NCI-H1092 (cell line): Measurements from ENCODE around the gene TNS3.

Experiments used
- DNase-seq: peaks from one replicate; lab custom pipeline; 2025; lab: John Stamatoyannopoulos, UW

Gene TNS3

GRCh38 chr7:47505312-47506007, 76.5 kb downstream of the TNS3 start:
- no peak for DNase-seq

DNA sequence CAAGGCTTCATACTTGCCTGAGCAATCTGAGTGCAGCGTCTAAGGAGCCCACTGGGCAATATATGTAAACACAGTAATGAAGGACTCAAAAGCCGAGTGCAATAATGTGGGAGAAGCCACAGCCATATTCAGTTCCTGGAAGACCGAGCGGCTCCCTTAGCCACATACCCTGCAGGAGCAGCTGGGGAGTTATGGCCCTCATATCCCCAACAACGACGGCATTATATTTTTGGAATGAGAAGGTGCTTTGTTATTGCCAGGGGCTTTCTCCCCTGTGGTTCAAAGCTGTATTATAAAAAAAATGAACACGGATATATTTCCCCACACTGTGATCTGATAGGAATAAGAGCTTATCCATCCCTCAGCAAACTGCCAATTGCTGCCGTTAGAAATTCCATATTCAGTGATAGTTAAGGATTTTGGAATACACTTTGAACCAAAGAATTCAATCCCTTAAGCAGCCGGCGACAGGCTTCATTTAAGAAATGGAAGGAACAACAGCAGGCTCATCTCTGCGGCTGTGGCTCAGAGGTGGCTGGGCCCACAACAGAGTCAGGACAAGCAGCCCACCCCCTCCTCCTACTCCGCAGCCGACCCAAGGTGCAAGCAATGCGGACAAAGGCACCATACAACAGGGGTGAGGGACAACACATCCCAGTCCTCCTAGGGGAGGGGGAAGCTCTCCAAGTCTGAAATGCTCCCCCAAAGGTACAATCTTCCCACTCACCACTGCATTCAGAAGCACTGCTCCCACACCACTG, 77.2 kb downstream of the TNS3 start:
- DNase-seq, result no peak

GRCh38 chr7:47503281-47503680, 78.6 kb downstream of the TNS3 start:
- DNase-seq, result no peak

DNA sequence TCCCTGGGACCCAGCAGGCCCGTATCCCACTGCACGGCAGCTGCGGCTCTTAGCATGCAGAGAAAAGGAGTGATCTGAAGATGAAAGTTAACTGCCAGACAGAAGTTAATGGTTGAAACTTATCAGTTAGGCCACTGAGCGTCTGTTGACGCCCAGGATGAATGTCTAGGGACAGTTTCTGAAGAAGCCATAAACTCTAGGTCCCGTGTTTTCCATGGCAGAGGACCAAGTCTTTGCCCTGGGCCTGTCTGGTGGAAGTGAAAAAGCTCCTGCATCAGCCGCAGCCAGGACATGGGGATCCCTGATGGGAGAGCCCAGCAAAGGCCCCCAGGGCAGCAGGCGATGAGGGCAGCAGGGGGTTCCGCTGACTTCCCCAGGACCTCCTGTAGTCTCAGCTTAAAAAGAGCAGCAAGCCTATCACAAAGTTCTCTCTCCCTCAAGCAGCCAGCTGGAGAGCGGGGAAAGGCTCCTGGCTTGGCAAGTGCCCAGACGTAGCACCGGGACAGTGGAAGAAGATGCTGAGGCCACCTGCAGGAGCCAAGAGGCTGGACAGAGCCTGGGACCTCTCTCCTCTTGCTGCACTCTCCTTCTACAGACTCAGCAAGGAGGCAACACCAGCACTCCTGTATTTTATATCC, 79.6 kb downstream of the TNS3 start:
- DNase-seq, result no peak

DNA sequence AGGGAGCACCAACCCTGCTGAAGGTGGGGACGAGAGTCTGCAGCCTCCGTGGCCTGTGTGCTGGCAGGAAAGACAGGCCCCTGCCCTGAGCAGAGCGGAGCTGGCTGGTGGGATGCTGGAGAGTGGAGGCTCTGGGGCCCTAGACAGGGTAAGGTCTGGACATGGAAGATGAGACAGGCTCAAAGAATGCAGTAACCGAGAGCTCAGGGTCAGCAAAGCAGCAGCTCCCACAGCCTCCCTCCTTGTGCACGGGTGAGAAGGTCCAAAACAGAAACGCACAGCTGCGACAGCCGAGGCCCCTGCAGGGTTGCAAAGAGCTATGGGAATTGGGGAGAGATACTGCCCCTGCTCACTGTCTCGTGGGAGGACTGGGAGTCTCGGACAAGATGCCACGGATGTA, 80.5 kb downstream of the TNS3 start:
- no peak for DNase-seq

GRCh38 chr7:47500103-47500563, 81.8 kb downstream of the TNS3 start:
- DNase-seq, result no peak

DNA sequence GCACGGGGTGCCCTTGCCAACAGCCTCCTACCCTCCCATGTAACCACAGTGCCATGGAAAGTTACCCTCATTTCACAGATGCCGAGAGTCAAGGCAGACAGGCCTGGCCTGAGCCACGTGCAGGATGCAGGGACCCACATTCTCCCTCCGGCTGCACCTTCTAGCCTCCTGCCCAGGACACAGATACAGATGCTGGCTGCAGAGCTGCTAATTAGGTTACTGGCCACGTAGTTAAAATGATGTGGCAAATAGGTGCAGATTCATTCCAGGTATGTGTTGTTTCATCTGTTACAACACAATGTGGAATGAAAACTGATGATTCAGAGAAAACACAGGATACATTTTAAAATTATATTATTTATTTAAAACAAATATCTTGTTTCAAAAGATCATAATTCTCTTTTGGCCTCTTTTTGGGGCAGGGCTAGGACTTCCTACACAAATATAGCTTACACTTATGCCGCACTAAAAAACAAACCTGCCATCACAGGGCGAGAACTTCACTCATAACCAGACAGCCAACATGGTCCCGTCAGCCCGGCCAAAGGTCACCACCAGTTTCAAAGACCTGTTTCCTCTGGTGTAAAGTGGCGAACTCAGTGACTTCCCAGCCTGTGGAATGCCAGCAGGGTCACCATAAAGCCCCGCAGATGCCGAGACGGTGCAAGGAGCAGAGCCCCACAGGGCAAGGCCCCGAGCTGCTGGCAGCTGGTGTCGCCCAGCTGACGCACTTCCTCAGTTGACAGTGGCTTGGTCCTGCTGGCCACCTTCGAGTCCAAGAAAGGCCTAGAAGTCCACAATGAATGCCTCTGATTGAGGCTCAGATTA, 83.5 kb downstream of the TNS3 start:
- DNase-seq, result no peak

DNA sequence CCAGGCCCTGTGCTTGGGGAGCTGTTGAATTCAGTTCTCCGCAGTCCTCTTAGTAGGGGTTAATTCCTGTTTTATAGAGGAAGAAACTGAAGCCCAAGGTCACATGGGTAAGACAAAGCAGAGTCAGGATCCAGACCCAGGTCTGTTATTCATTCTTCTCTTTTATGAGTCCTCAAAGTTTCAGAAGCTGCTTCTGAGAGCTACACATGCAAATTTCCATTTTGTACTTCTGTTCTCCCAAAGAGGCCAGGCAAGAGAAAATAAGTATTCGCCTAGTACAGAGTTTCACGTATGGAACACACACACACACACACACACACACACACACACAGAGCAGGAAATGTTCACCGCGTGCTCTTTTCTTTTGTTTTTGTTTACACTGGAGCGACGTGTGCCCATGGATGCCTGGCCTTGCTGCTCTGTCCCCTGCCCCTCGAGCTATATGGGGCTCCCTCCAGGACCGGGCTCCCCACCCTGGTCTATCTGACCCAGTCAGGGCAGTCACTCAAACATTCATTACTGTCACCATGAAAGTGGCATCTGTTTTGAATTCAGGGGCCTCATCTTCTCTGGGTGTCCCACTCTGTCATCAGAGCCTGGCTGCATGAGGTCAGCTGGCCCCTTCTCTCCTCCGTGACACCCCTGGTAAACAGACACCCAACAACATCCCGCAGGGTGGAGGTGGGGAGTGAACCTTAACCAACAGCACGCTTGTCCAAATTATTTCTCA, 84.4 kb downstream of the TNS3 start:
- no peak for DNase-seq

GRCh38 chr7:47496666-47497065, 85.2 kb downstream of the TNS3 start:
- DNase-seq, result no peak

DNA sequence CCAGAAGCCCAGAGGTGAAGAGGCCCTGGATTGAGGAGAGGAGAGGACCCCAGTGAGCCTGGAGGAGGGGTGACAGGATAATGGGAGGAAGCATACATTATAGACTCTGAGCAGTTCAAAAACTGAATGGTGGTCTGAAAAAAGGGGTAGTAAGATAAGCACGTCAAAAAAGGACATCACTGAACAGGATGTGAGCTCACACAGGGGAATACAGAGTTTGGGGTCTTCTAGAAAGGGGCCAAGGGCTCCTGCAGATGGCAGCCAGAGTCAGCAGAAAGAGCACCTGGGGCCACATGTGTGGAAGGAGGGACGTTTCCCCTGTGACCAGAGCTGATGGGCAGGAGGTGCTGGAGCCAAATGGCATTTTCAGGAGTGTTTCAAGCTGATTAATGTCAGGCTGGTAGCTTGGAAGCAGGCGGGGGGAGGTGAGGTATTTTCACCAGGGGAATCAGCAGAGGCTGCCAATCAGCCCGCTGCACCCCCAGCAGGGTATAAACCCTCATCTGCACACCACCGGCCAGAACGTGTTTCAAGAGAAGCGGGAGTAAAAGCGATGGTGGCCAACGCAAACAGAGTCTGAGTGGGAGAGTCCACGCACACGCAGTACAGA, 85.8 kb downstream of the TNS3 start:
- no peak for DNase-seq

DNA sequence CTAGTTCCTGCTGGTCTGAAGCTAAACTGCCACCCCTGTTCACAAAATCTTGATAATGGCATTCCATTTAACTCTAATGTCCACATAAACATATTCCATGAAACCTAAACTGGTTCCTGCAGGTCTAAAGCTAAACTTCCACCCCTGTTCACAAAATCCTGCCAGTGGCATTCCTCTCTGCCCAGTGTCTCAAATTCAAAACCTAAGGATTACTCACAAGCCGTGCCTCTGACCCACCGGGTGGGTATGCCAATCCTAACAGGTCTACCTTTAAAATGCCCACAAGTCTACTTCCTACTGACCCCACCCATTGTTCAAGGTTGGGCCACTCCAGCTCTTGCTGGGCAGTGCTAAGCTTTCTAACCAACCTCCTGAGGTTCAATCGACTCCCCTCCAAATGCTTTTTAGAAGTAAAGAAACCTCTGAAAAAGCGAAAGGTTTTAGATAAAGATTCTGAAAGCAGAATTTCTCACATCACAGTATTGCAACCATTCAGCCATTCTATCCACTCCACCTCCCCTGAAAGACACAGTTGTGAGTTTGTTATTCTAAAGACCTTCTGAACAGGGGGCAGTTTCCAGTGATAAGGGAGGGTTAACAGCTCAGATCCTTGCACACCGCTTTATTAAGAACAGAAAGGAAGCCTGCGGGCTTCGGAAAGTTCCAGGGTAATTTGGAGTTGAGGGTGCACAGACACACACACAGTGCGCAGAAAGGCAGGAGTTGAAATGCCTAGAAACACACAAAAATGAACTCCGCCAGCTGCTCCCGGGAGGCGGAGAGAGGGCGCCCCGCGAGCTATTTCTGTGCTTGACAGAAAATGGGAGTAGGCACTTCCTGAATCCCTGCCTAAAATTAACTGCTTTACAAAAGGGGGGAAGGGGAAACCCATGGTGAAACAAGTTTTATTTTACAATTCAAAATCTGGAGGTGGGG, 87.7 kb downstream of the TNS3 start:
- no peak for DNase-seq

- peak; percentile 40 for DNase-seq
These were observed 89.1 kb downstream of the TNS3 start for GRCh38 chr7:47492716-47493325.

DNA sequence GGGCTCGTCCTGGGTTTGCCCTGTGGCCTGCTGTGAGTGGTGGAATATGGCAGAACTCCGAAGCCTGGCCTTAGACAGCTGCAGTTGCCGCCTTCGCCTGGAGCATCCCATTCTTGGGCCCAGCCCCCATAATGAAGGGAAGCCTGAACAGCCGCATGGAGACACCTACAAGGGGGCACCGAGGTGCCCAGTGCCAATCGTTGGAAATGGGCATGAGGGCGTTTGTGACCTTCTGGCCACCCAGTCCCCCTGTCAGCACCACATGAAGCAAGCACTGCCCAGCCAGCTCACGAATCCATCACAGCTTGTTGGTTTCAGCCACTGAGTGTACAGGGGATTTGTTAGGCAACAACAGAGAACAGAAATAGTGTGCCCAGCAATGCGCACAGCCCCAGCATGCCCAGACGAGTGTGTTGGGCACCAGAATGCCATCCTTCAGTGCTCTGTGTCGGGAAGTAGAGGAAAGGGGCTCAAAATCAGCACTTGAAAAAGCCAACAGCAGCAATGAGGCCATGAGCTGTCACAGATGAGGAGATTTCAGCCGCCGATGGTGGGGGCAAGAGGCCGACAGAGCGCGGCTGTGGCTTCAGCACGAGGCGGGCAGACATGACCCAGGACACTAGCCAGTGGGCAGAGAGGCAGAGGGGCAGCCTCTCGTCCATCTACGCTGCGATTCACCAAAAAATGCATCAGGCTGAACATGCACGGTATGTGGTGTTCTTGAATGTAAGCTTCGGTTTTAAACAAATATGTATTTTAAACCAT, 91.2 kb downstream of the TNS3 start:
- no peak for DNase-seq

DNA sequence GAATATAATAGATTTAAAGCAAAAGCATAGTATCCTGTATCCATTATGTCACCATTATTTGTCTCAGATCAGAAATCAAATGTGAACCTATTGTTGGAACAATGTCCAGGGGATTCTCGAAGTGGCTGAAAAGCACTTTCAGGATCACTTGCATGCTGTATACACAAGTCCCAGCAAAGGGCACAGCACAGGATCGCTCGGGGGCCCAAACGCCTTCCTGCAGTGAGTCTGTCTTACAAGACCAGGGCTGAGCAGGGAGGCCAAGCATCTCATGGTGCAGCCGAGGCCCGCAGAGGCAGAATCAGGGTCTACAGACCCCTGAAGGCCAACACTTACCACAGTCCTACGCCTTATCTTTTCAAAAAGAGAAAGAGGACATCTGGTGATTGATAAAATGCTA, 92.3 kb downstream of the TNS3 start:
- DNase-seq, result no peak

DNA sequence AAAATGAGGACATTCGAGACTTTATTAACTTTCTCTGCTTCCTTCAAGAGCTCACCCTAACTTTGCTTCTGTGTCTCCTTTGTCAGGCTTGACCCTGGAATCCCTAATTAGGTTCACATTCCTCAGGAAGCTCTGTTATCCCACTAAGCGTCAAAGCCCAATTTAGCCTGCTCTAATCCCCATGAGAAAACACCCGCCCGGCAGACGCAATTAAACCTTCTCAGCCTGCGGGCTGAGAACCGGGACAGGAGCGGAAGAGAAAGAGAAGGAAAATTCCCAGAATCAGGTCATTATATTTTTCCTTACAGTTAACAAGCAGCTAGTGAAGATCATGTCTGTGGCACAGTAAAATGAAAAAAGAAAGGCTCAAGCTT, 93.0 kb downstream of the TNS3 start:
- no peak for DNase-seq

DNA sequence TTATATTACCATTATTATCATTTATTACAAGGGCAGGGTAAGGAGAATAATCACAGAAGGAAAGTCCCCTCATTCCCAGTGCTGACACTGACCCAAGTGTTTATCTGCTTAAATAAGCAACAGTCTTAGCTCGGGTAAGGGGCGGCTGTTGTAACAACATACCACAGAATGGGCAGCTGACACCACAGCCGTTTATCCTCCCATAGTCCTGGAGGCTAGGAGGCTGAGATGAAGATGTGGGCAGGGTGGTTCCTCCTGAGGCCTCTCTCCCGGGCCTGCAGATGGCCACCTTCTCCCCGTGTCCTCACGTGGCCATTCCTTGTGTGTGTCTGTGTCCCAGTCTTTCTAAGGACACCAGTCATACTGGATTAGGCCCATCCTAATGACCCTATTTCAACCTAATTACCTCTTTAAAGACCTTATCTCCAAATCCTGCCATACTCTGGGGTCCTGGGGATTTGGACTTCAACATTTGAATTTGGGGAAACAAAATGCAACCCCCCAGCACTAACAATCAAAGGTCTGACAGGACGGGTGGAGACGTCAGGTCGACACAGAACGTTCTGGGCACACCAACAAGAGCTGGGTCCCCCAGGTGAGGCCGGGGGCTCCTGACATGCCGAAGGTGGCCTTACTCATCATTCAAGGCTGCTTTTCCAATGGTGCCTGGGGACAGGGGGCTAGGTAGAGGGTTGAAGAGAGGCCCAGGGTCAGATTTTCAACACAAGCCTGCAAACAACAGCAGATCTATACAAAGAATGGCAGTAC, 93.5 kb downstream of the TNS3 start:
- no peak for DNase-seq

DNA sequence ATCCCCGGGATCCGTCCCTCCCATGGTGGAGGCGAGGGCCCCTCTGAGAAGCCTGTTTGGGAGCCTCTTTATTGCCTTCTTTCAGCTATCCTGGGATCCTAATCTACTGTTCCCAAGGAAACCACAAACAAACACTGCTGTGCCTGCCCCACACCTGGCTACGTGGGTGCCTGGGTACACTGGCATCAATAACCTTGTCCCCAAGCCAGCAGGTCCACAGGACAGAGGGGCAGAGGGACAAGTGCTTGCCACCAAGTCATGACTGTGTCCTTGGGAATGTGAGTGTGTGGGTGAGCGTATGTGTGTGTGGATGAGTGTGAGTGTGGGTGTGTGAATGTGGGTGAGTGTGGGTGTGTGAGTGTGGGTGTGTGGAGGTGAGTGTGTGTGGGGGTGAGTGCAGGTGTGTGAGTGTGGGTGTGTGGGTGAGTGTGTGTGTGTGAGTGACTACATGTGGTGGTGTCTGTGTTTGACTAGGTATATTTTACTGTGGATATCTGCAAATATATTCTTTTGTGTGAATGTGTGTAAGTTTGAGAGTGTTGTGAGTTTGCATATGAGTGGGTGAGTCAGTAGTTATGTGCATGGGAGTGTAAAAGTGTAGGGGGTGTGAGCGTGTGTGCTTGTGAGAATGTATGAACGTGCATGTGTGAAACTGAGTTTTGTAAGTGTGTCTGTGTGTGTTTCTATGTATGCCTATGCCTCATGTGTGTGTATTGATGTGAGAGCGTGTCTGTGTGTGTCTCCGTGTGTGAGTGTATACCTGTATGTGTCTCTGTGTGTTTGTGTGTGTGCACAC, 96.1 kb downstream of the TNS3 start:
- DNase-seq, result no peak
